ENCODE data around the gene LRRC59.

LRRC59 gene

DNA sequence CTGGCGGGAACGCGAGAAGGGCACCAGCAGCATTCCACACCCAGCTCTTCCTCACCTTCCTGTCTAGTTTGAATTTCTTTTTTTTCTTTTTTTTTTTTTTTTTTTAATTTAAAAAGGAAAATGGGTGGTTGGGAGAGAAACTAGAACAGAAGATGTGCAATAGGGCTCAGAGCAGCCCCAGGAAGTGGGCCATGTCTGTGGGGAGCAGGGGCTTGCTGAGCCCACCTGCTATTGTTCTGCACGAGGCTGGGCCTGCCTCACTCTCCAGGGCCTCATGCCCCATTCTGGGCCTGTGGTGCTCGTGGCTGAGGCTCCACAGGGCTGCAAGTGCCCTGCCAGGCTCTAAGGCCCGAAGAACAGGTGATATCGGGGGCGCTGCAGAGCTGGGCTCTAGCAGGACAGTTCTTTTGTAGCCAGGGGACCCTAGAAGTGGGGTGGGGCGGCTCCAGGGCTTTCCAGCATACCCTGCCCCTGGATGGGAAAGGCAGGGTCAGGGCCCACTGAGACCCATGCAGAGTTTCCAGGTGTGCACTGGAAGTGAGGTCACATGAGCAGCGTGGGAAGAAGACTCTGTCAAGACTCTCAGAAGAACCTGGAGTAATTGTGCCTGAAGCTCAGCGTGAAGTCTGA lies 36.7 kb downstream of the LRRC59 start:
- DNase-seq: no peak

DNA sequence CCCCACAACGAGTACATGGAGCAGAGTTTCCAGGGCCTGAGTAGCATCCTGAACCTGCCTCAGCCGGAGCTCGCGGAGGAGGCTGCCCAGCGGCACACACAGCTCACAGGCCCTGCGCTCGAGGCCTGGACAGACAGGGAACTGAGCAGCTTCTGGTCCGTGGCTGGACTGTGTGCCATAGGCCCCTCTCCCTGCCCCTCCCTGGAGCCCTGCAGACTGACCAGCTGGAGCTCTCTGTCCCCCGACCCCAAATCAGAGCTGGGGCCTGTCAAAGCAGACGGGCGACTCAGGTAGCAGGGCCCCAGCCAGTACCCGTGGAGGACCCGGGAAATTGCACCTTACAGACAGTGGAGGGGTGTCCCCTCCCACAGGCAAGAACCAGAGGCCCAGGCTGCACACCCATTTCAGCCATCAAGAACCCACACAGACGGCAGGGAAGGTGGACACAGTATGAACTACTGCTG lies 37.3 kb downstream of the LRRC59 start:
- DNase-seq: no peak

DNA sequence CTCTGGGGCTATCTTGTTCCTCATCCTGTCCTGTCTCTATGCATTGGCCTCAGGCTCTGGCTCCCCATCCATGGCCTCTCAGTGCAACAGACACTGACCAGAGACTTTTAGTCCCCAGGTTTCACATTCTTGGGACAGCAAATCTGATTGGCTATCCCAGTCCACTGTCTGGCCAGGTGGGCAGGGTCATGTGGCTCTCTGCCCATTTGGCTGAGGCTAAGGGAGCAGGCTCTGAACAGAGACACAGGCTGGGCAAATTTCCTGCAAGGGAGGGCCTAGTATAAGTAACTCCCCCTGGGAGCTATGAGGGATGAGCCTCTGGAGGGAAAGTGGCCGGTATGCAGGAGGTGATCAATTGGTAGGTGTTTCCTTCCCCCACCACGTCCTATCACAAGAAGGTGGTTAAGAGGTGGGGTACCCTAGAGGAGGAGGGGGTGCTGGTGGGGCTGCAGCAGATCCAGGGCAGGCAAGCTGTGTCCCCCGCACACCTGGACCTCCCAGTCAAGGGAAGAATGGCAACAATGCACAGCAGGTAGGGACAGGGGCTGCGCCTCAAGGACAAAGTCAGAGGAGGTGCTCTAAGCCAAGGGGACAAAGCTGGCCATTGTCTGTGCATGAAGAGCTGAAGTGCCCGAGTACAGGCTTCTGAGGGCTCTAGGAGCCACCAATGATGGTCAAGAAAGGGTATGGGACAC lies 38.2 kb downstream of the LRRC59 start:
- DNase-seq: no peak

DNA sequence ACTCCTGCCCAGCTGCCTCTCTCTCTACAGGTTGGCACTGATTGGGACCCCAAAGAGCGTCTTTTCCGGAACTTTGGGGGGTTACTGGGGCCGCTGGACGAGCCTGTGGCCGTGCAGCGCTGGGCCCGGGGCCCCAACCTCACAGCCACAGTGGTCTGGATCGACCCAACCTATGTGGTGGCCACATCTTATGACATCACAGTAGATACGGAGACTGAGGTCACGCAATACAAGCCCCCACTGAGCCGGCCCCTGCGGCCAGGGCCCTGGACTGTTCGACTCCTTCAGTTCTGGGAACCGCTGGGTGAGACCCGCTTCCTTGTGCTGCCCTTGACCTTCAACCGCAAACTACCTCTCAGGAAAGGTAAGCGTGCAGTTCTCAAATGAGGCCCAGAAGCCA lies 39.1 kb downstream of the LRRC59 start:
- DNase-seq: no peak

DNA sequence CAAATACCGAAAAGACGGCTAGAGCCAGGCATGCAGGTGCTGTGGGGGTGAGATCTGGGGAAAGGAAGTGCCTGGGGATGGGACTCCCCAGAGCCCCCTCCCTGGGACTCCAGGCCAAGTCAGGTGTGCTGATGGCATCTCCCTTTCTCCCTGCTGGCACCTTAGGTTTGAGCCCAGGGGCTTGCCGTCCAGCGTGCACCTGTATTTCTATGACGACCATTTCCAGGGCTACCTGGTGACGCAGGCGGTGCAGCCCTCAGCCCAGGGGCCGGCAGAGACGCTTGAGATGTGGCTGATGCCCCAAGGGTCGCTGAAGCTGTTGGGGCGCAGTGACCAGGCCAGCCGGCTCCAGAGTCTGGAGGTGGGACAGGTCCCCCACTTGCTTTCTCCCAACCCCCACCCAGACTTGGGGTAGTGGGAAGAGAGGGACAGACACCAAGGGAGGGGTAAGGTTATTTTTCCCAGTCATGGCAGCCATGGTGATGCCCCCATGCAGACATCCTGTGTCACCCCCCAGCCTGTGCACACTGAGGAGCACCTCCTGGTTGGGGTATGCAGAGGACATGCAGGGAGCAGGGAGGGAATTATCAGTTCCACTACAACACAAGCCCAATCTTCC lies 40.3 kb downstream of the LRRC59 start:
- DNase-seq: no peak

DNA sequence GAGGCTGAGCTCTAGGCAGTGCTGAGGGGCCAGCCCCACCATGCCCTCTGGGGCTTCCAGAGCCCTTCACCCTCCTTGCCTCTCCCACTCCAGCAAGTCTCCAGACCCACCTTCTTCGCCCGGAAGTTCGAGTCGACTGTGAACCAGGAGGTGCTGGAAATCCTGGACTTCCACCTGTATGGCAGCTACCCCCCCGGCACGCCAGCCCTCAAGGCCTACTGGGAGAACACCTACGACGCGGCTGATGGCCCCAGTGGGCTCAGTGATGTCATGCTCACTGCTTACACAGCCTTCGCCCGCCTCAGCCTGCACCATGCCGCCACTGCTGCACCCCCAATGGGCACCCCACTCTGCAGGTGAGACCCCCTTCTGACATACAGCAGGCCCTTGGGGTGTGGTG lies 40.9 kb downstream of the LRRC59 start:
- DNase-seq: no peak

DNA sequence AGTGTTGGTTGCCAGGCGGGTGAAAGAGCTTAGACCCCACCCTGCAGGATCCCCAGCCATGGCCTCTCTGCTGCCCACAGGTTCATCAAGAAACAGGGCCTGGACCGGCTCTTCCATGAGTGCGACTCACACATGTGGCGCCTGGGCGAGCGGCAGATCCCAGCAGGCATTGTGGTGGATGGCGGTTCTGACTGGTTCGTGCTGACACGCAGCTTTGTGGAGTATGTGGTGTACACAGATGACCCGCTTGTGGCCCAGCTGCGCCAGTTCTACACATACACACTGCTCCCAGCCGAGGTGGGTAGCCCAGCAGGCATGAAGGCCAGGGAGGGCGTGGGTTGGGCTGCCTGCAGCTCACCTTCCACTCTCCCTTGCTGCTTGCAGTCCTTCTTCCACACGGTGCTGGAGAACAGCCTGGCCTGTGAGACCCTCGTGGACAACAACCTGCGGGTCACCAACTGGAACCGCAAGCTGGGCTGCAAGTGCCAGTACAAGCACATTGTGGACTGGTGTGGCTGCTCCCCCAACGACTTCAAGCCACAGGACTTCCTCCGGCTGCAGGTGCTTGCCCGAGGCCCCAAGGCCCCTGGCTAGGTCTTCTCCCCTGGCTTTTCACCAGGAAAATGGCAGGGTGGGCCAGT lies 41.5 kb downstream of the LRRC59 start:
- no peak for DNase-seq

DNA sequence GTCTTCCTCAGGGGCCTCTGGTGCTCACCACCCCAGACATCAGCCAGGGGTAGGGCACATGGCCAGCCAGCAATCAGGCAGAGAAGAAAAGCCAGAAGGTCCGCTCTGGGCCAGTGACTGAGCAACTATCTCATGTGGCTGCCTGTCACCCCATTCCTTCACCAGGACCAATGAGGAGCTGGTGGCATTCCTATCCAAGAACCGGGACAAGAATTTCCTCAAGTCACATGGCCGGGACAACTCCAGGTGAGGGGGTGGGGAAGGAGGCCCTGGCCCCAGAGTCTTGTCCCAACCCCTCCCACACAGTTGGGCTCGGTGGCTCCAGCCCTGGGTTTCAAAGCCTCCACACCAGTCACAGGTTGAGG lies 42.0 kb downstream of the LRRC59 start:
- no peak for DNase-seq

DNA sequence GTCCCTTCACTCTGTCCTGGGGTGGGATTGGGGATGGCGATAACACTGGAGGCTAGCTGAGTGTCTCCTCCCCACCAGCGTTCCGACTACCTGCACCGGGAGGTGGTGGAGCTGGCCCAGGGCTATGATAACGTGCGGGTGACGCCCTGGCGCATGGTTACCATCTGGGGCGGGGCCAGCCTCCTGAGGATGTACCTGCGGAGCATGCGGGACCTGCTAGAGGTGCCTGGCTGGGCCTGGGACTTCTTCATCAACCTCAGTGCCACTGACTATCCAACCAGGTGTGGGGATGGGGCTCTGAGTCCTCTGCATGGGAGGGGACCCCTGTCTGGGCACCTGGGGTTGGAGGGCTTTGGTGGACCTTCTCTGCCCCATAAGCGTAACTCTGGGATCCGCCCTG lies 42.5 kb downstream of the LRRC59 start:
- DNase-seq: no peak

DNA sequence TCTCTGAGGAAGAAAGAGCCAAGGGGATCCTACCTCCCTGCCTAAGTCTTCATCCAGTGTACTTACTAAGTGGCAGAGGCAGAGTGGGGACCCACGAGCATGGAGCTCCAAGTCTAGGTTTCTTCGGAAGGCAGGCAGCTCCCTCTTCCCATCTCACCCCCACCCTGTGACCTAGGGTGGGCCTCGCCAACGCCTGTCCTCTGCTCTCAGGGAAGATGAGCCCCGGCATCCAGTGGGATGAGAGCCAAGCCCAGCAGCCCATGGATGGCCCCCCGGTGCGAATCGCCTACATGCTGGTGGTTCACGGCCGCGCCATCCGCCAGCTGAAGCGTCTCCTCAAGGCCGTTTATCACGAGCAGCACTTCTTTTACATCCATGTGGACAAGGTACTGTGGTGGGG lies 43.1 kb downstream of the LRRC59 start:
- no peak for DNase-seq

DNA sequence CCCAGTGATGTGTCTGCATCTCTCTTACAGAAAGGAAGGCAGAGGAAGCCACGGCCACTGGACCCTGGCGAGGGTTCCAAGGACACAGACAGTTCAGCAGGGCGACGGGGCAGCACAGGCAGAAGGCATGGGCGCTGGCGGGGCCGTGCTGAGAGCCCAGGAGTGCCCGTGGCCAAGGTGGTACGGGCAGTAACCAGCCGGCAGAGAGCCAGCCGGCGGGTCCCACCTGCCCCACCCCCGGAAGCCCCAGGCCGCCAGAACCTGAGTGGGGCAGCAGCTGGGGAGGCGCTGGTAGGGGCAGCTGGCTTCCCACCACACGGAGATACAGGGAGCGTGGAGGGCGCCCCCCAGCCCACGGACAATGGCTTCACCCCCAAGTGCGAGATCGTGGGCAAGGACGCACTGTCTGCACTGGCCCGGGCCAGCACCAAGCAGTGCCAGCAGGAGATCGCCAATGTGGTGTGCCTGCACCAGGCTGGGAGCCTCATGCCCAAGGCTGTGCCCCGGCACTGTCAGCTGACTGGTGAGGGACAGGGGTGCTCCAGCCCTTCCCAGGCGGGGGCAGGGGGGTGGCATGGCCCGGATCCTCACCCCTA lies 43.6 kb downstream of the LRRC59 start:
- no peak for DNase-seq

DNA sequence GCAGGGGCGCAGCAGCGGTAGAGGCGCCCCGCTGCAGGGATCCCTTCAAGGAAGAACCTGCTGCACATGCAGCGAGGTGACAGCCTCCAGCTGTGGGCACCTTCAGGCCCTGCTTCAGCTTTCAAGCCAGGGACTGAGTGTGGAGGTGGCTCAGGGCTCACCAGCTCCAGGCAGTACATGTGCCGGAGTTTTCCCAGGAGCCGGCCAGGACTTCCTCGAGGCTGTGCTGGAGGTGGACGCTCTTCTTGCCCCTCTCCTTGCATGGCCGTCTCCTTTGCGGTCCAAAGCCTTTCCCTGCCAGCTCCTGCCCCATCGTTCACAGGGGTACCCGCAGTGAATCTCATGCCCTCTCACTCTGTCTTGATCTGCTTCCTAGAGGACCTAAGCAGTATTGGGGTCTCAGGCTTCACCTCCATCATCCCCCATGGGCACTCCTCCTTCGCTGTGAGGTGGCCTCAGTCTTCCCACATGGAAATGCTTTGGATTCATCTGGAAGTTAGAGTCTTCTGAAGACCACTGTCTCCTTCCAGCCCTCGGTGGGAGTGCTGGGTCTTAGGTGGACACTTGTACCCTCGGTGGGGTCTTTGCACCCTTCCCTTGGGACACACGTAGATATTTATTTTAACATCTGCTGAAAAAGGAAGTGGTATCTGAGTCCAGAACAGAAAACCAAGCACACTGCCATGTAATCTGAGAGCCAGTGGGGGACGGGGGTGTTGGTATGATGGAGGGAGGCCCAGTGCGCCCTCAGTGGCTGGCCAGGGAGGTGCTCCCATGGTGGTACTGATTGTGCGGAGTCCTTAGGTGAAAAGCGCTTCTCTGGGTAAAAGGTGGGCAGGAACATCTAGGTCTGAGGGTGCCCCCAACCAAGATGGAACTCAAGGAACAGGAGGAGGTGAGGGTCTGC lies 44.4 kb downstream of the LRRC59 start:
- no peak for DNase-seq

DNA sequence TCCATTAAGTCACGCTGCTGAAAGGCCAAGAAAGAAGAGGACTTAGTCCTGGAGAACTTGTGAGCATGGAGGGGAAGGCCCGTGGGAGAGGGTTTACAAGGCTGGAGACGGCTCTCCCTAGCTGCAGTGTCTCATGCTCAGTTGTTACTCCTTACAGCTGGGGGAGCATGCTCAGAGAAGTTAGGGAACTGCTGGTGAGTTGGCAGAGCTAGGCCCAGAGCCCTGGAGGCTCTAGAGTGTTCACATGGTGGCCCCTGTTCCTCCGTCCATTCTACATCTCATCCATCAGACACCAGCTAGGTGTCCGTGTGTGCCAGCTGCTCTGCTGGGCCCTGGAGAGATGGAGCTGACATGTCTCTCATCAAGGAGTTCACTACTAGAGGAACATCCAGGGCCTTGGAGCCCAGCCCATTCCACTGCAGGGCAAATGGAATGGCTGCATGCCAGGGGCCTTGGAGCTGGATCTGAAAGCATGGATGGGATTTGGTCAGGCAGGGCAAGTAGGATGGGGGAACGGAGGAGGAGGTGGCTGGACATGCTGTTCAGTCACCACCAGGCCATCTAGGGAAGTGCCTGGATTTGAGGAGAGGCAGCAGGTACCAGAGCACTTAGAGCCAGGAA lies 45.1 kb downstream of the LRRC59 start:
- no peak for DNase-seq

DNA sequence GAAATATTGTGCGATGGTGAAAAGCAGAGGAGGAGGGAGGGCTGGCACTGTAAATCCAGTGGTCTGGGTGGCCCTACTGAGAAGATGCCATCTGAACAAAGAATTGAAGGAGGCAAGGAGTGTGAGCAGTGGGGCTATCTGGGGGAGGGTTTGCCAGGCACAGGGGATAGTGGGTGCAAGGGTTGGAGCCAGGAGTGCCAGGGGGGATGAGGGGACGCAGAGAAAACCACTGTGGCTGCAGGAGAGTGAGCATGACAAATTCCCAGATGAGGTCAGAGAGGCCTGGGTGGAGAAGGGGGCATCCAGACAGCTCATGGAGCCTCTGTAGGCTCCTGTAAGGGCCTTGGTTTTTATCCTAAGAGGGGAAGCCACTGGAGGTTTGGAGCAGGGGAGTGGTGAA lies 46.6 kb downstream of the LRRC59 start:
- no peak for DNase-seq

DNA sequence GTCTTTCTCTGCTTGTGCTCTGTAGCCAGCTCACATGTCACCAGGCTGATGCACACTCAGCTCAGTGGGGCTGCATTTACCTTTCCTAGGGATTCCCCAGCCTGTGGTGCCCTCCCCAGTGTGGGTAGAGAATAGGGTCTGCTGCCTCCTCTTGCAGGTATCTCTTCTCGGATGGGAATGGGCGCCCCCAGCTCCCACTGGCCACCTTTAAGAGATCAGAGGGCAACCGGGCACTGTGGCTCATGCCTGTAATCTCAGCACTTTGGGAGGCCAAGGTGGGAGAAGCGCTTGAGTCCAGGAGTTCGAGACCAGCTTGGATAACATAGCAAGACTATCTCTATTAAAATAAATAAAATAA lies 48.1 kb downstream of the LRRC59 start:
- no peak for DNase-seq

DNA sequence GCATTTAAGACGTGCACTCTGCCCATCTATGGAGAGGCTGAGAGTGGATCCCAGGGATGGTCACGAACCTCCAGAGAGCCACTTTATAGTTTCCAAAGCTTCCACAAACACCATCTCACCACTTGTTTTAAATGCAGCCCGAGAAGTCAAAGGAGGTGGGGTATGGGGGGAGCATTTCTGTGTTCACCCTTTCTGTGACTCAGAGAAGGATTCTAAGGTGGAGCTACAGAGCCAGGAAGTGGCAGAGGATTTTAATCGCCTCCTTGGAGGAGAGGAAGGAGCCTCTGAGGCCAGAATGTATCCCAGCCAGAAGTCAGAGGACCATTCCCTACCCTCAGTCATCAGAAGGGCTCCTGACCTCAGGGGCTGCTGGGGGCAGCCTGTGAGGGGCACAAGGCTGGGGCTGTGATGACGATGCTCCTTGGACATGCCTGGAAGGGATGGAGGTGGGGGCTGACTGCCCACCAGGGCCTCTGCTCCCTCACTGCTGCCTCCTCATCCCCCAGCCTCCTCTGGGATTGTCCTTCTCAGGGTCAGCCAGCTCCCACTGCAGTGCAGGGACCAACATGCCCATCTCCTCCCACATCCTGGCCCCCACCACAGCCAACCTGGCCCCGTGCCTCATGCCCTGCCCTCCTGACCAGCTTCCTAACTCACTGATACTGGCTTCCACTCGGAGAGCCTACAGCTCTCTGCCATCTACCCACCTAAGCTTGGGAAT lies 48.6 kb downstream of the LRRC59 start:
- no peak for DNase-seq

DNA sequence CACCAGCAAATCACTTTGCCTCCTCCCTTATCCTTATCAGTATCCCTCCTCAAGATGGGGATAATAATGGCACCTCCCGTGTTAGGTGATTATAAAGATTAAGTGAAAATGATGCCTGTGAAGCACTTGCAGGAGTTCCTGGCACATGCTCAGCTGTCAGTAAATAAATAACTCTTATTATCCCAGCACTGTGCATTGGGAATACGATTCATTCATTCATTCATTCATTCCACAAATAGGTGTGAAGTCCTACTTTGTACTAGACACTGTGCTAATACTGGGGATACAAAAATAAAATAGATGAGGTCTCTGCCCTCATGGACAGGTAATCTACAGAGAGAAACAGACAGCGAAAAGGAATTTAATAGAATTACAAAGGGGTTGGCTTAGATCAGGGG lies 49.4 kb downstream of the LRRC59 start:
- no peak for DNase-seq

DNA sequence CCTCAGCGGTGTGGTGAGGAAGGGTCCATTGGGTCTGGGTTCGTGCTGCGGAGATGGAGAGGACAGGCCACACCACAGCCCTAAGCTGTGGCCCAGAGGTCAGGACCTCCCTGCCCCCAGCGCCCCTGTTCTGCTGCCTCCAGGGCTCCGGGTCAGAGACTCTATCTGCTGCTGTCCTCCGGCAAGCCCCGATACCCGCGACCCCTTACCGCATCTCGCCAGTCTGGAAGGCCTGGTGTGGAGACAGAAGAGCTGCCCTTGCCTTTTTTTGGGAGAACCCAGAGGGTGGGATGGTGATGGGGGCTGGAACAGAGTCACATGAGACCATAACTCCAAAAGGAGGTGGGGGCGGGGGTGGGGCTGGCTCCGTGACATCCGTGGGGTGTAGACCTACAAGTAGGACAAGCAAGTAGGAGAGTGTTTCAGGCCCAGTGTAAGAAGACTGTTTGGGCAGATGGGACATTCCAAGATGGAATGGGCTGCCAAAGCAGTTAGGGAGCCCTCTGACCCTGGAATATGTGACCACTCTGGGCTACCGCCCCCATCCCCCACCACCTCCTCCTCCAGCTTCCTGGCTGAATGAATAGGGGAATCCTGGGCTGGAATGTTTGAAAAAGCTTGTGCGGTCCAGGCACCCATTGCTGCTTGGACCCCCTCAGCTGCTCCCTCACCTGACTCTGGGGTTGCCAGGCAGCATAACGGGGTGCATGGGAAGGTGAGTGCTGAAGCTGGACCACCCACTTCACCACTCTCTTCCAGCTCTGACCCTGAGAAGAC lies 50.0 kb downstream of the LRRC59 start:
- no peak for DNase-seq

DNA sequence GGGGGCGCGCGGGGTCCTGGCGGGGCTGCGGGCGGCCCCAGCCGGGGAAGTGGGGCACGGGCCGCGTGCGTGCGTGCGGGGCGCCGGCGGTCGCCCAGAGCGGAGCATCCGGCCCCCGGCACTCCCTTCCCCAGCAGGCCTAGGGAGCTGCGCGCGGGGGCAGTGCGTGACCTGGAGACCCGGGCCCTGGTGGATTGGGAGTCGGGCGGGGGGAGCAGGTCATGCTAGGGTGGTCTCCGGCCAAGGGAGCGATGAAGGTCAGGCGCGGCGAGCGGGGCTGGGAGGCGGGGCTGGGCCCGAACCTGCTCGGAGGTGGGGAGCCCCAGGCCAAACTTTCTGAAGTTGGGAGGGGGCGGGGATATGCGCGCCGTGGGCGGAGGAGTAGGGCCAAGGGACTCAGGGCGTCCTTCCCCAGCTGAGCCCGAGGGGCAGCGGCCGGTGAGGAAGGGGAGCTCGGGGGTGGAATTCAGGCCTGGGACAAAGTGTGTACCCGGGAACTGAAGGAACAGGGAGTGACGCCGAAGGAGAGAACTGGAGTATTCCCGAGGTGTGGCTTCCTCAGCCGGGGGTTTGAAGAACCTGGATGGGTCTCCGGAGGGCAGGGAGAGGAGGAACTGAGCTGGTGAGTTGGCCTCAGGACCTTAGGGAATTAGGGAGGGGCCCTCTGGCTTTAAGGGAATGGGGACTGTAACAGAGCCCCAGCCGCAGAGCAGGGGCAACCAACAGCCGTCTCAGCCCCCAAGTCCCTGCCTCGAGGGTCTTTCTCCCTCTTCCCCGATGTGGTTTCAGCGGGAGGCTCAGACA lies 50.8 kb downstream of the LRRC59 start:
- peak; percentile 59 for DNase-seq

Measured in activated naive CD4-positive, alpha-beta T cell treated with anti-CD3 and anti-CD28 coated beads, Interleukin-2, amount 50 U/mL, for 16 hours (primary cell).